Measurements from ENCODE around the gene BPTF. TPM values are rescaled to one million over a fixed set of nuclear protein-coding genes. Genes with fewer than 3 reads are reported as not detected.

BPTF gene
- total and polyA plus RNA-seq, 2 of the 8 experiments (the other 6 are each of a cell fraction or from before 2014, with no cell fraction given), result 107 to 228 TPM

- Histone ChIP-seq H2BK120ac (replicated peaks; ENCODE audit: low read depth, low read length) (no peak overlapping the region), H2BK12ac (ENCODE audit: low read depth, low read length) (no peak overlapping the region), H3K14ac (ENCODE audit: insufficient read length) (no peak overlapping the region)
- TF ChIP-seq NRF1 (IDR thresholded peaks at IDR 0.05; ENCODE audit: low read depth, low read length), result no peak
- TF ChIP-seq TAF1 (IDR thresholded peaks at IDR 0.05; ENCODE audit: low read depth, low read length), result no peak
- no peak for TF ChIP-seq TCF12 (IDR thresholded peaks at IDR 0.05; ENCODE audit: low read depth, low read length)
- no peak for TF ChIP-seq GTF2F1 (IDR thresholded peaks at IDR 0.05; ENCODE audit: borderline replicate concordance, low read depth, low read length)
- TF ChIP-seq MAFK (IDR thresholded peaks at IDR 0.05; ENCODE audit: low read depth, low read length), result no peak
- no peak for TF ChIP-seq SP1 (IDR thresholded peaks at IDR 0.05; ENCODE audit: low read depth, low read length)
These were observed 42.9 kb downstream of the BPTF start for GRCh38 chr17:67868176-67868575.

More at GRCh38 chr17:67868176-67868575, 42.9 kb downstream of the BPTF start:
- H3K36me3 ChIP-seq (ENCODE audit: control insufficient read depth in 2 of 4, insufficient read depth in 4 of 4, low read length in 3 of 4), result peaks cover 0 to 13% (median 7%) of the 10 kb centered on the region in 4 experiments; a peak in 4 of 8 replicates
- no peaks in the 10 kb centered on the region for H3K9me3 ChIP-seq (ENCODE audit: insufficient read depth in 2 of 2, low read depth in 1 of 2, low read length in 1 of 2)
- no peak overlapping the region for H3K23ac ChIP-seq (ENCODE audit: insufficient read length)
- ChIA-PET POLR2A (ENCODE audit: partially characterized antibody) (no interaction called here), CTCF (ENCODE audit: partially characterized antibody) (interaction anchor here (1.2 kb wide), 1 partner anchor 74 kb away, joined by 5 read pairs; no protein-coding TSS in a partner anchor)
- H3K4me3 ChIP-seq (ENCODE audit: extremely low read depth in 1 of 4, insufficient read depth in 2 of 4, low read depth in 3 of 4, low read length in 4 of 4), result no peak overlapping the region
- H3K56ac ChIP-seq (replicated peaks; ENCODE audit: insufficient read length, low read depth, low read length), result no peak overlapping the region
- H4K5ac ChIP-seq (ENCODE audit: insufficient read length, low read depth, low read length), result no peak overlapping the region
- no peaks in the 10 kb centered on the region for H3K27me3 ChIP-seq (replicated peaks in 1 of 4; ENCODE audit: control insufficient read depth in 3 of 4, extremely low read depth in 1 of 4, insufficient read depth in 3 of 4, low read length in 3 of 4)
- H3K27ac ChIP-seq (ENCODE audit: low read depth, low read length), result no peak overlapping the region
- FAIRE-seq (no peak), DNase-seq (ENCODE audit: low read depth in 1 of 2, low spot score in 2 of 2) (no peak)
- H3K4me2 ChIP-seq (ENCODE audit: insufficient read depth in 1 of 2, low read depth in 2 of 2, low read length in 2 of 2), result no peak overlapping the region
- H3K18ac ChIP-seq (ENCODE audit: extremely low read depth, low read length), result no peak overlapping the region
- H3K4ac ChIP-seq (replicated peaks; ENCODE audit: insufficient read length, low read depth, low read length), result no peak overlapping the region
- no peak overlapping the region for H3K9ac ChIP-seq (replicated peaks in 1 of 4; ENCODE audit: extremely low read depth in 1 of 4, low read depth in 3 of 4, low read length in 3 of 4)
- H2AK5ac ChIP-seq (ENCODE audit: low read depth, low read length), result no peak overlapping the region
- no peak overlapping the region for H4K8ac ChIP-seq (ENCODE audit: extremely low read depth, insufficient read depth, low read length)
- H2BK5ac ChIP-seq (ENCODE audit: low read depth, low read length), result no peak overlapping the region
- no peak overlapping the region for H4K91ac ChIP-seq (replicated peaks; ENCODE audit: insufficient read length, low read length)
- peaks cover 13 to 14% of the 10 kb centered on the region in 2 experiments for H4K20me1 ChIP-seq (replicated peaks in 1 of 2; ENCODE audit: control insufficient read depth in 1 of 2, insufficient read depth in 2 of 2, low read length in 2 of 2)
- H2AFZ ChIP-seq (ENCODE audit: low read length), result no peak overlapping the region
- H2BK15ac ChIP-seq (ENCODE audit: low read length), result no peak overlapping the region
- H2BK20ac ChIP-seq (ENCODE audit: low read length), result no peak overlapping the region
- no peaks in the 10 kb centered on the region for H3K4me1 ChIP-seq (replicated peaks in 1 of 4; ENCODE audit: control insufficient read depth in 3 of 4, insufficient read depth in 4 of 4, low read length in 3 of 4)
- 0 out of 2 replicates have a peak, but pooled peaks cover 3% of the 10 kb centered on the region for H3K79me1 ChIP-seq (ENCODE audit: low read depth, low read length)
- no peaks in the 10 kb centered on the region for H3K23me2 ChIP-seq (ENCODE audit: low read depth, low read length)
- H3K79me2 ChIP-seq (ENCODE audit: control insufficient read depth in 1 of 2, insufficient read depth in 2 of 2, low read length in 2 of 2), result peaks cover 16 to 85% of the 10 kb centered on the region in 2 experiments; a peak in 3 of 4 replicates
